K562 (cell line): ENCODE results near the gene FAM234B. TPM values are rescaled to one million over a fixed set of nuclear protein-coding genes. Genes with fewer than 3 reads are reported as not detected.

ENCODE experiments used
- ARID3A ChIP-seq: IDR thresholded peaks from 2 replicates; pipeline ENCODE4 v1.6.1; 2012; ENCODE audit warnings: low read depth, low read length, improper control_type of control experiment, borderline replicate concordance
- BCLAF1 ChIP-seq, 2 experiments: fragments of 450-650 bp in 1 of 2; IDR thresholded peaks; 2 replicates each; pipeline ENCODE4 v1.6.1; 2011 to 2017; ENCODE audit warnings: low read depth in 2 of 2, antibody characterized with exemption in 1 of 2, borderline replicate concordance in 1 of 2, low read length in 1 of 2, mild to moderate bottlenecking in 1 of 2, mixed read lengths in 1 of 2; ENCODE audit not compliant: control insufficient read depth in 1 of 2
- BHLHE40 ChIP-seq: IDR thresholded peaks from 2 replicates; pipeline ENCODE4 v1.6.1; 2011; ENCODE audit warnings: low read length, improper control_type of control experiment
- ELK3 ChIP-seq: fragments of 450-650 bp; formaldehyde crosslinking; IDR thresholded peaks from 2 replicates; pipeline ENCODE4 v1.4.0; 2020; ENCODE audit warnings: mild to moderate bottlenecking
- ETV5 ChIP-seq: sonication (generic); formaldehyde crosslinking; IDR thresholded peaks from 2 replicates; pipeline ENCODE4 v1.4.0; 2020; ENCODE audit warnings: low read depth, mild to moderate bottlenecking, missing genetic modification reagents
- KHSRP ChIP-seq: fragments of 450-650 bp; IDR thresholded peaks from 2 replicates; pipeline ENCODE4 v1.6.1; 2017
- MAFG ChIP-seq: fragments of 450-650 bp; conservative IDR thresholded peaks from 2 replicates; pipeline ENCODE4 v1.6.1; 2016; ENCODE audit warnings: missing genetic modification characterization, missing compliant biosample characterization
- MAX ChIP-seq: sonication (generic); formaldehyde crosslinking; IDR thresholded peaks from 2 replicates; pipeline ENCODE4 v1.9.0; 2022; ENCODE audit warnings: mild to moderate bottlenecking, missing genetic modification reagents
- MITF ChIP-seq: IDR thresholded peaks from 2 replicates; pipeline ENCODE4 v1.6.1; 2014; ENCODE audit warnings: antibody characterized with exemption
- NFIC ChIP-seq: fragments of 450-650 bp; IDR thresholded peaks from 2 replicates; pipeline ENCODE4 v1.6.1; 2017; ENCODE audit warnings: mild to moderate bottlenecking, inconsistent platforms
- PTBP1 ChIP-seq: fragments of 200-400 bp; formaldehyde crosslinking; IDR thresholded peaks from 2 replicates; pipeline ENCODE4 v1.6.1; 2017; ENCODE audit warnings: low read depth, low read length
- PURB ChIP-seq: sonication (generic); formaldehyde crosslinking; IDR thresholded peaks from 2 replicates; pipeline ENCODE4 v1.9.0; 2021; ENCODE audit warnings: low read depth, mild to moderate bottlenecking, missing genetic modification reagents
- UBTF ChIP-seq, 2 experiments: IDR thresholded peaks; 2 replicates each; pipeline ENCODE4 v1.6.1; 2012; ENCODE audit warnings: improper control_type of control experiment in 2 of 2, low read depth in 2 of 2, low read length in 2 of 2, borderline replicate concordance in 1 of 2
- ZFP30 ChIP-seq: fragments of 250-450 bp; sonication (Bioruptor Pico); IDR thresholded peaks from 2 replicates; pipeline ENCODE4 v1.8.0; 2022; ENCODE audit warnings: moderate library complexity, mild to moderate bottlenecking, inconsistent platforms, borderline replicate concordance
- ZNF184 ChIP-seq: sonication (generic); formaldehyde crosslinking; IDR thresholded peaks from 2 replicates; pipeline ENCODE4 v1.5.0; 2020; ENCODE audit warnings: missing genetic modification reagents
- polyA plus RNA-seq, 8 experiments: library from polyadenylated mRNA; depleted of rRNA in 4 of 8; stranded (reverse) in 5 of 8; unstranded in 3 of 8; fragments of >200 nt; fragmentation: Nextera tagmentation in 2 of 8; fragmentation: Illumina TruSeq in 1 of 8; extraction: Ambion mirVana in 2 of 8; extraction: Trizol in 1 of 8; gene quantifications; 2 replicates each; pipeline versions ENCODE4 v1.2.1 to v1.2.3, GENCODE V29; 2011 to 2014; ENCODE audit warnings: inconsistent platforms in 1 of 8, missing spikeins in 1 of 8
- total RNA-seq, 7 experiments: library from RNA; depleted of rRNA in 6 of 7; stranded (reverse); fragments of >200 nt in 6 of 7; fragmentation: Illumina TruSeq in 2 of 7; extraction: Trizol in 2 of 7; gene quantifications; 2 replicates each; pipeline versions ENCODE4 v1.2.1 to v1.2.3, GENCODE V29; 2011 to 2021; ENCODE audit warnings: low replicate concordance in 1 of 7

Gene FAM234B
- total and polyA plus RNA-seq, 9 of the 15 experiments (the other 6 are each of a cell fraction or from before 2014, with no cell fraction given) = 1.00 to 4.3 (median 2.0) TPM

- 0 out of 4 replicates have a peak, but pooled peaks of 1 of the 2 experiments have one; percentile 39 for TF ChIP-seq UBTF (IDR thresholded peaks at IDR 0.05; ENCODE audit: borderline replicate concordance in 1 of 2, low read depth in 2 of 2, low read length in 2 of 2)
- no peak for TF ChIP-seq MAFG
- no peak for TF ChIP-seq NFIC
- no peak for TF ChIP-seq ETV5 (CRISPR knock-in tag)
- no peak for TF ChIP-seq PURB (CRISPR knock-in tag)
- TF ChIP-seq BCLAF1 (IDR thresholded peaks at IDR 0.05; ENCODE audit: borderline replicate concordance in 1 of 2, control insufficient read depth in 1 of 2, low read depth in 2 of 2, low read length in 1 of 2) = no peak
- no peak for TF ChIP-seq ZFP30
- TF ChIP-seq ELK3 = no peak
- TF ChIP-seq MAX (CRISPR knock-in tag) = no peak
- TF ChIP-seq ZNF184 (CRISPR knock-in tag) = no peak
- TF ChIP-seq PTBP1 = no peak
- no peak for TF ChIP-seq KHSRP
- TF ChIP-seq ARID3A = no peak
- no peak for TF ChIP-seq BHLHE40
- no peak for TF ChIP-seq MITF
Measured at GRCh38 chr12:13000925-13001774, 43.0 kb upstream of the FAM234B start (continued).
